GM12878 (cell line): Measurements from ENCODE around the gene SORT1. TPM values are rescaled to one million over a fixed set of nuclear protein-coding genes. Genes with fewer than 3 reads are reported as not detected.

Experiments
- ATAC-seq: fragments of 200-7000 bp; cut with Tn5 transposase; 3 replicates; pipeline ENCODE4 v1.9.1; 2020; ENCODE audit warnings: mild to moderate bottlenecking, moderate library complexity
- BruUV-seq: library from RNA; stranded (reverse); fragments of 400-500 nt; replicated peaks from 2 replicates; lab custom pipeline; 2021; lab: Mats Ljungman, UMichigan
- CTCF ChIA-PET: fragments of 300-600 bp; sonication (Branson Sonifier 250); formaldehyde crosslinking; extraction: SDS; loops from one replicate; lab custom pipeline; 2021; ENCODE audit warnings: inconsistent platforms; lab: Yijun Ruan, JAX
- POLR2A ChIA-PET: fragments of 350-600 bp; formaldehyde crosslinking; extraction: SDS; loops from one replicate; lab custom pipeline; 2021; ENCODE audit warnings: inconsistent platforms; lab: Charles Lee
- RAD21 ChIA-PET: fragments of 300-600 bp; sonication (Branson Sonifier 250); formaldehyde crosslinking; loops from one replicate; lab custom pipeline; 2023; ENCODE audit warnings: antibody characterized with exemption; ENCODE audit not compliant: unreplicated experiment; lab: Charles Lee
- SMC1A ChIA-PET: fragments of 300-600 bp; sonication (Branson Sonifier 250); formaldehyde crosslinking; loops from one replicate; lab custom pipeline; 2023; ENCODE audit not compliant: unreplicated experiment, uncharacterized antibody; lab: Charles Lee
- DNase-seq: peaks from one replicate; pipeline ENCODE4 v3.0.0-alpha.2; 2011; ENCODE audit warnings: low read depth, low spot score
- FAIRE-seq: peaks from 3 replicates; lab custom pipeline; 2011; peaks lifted over from hg19 to GRCh38; lab: Jason Lieb, UNC
- H2AFZ ChIP-seq: 2 replicates; pipeline ENCODE4 v1.6.0; 2011; ENCODE audit warnings: low read depth, low read length, control low read depth; ENCODE audit not compliant: control insufficient read depth
- H3K27ac ChIP-seq: 2 replicates; pipeline ENCODE4 v1.5.1; 2011; ENCODE audit warnings: control low read depth; ENCODE audit not compliant: control insufficient read depth, insufficient read depth
- H3K27me3 ChIP-seq, 2 experiments: replicated peaks in 1 of 2; 2 replicates each; pipeline versions ENCODE4 v1.6.0 to v1.6.1; 2011; ENCODE audit warnings: low read length in 1 of 2; ENCODE audit not compliant: control insufficient read depth in 2 of 2, insufficient read depth in 2 of 2
- H3K36me3 ChIP-seq, 2 experiments: 2 replicates each; pipeline ENCODE4 v1.5.1; 2011; ENCODE audit warnings: low read length in 1 of 2; ENCODE audit not compliant: control insufficient read depth in 2 of 2, insufficient read depth in 2 of 2
- H3K4me1 ChIP-seq: 2 replicates; pipeline ENCODE4 v1.6.1; 2011; ENCODE audit warnings: mild to moderate bottlenecking, low read length, moderate library complexity, mixed read lengths; ENCODE audit not compliant: control insufficient read depth, insufficient read depth
- H3K4me2 ChIP-seq: 2 replicates; pipeline ENCODE4 v1.6.0; 2011; ENCODE audit warnings: control low read depth; ENCODE audit not compliant: control insufficient read depth, insufficient read depth
- H3K4me3 ChIP-seq: fragments of 200-600 bp; sonication (generic); 2 replicates; pipeline ENCODE4 v1.5.1; 2016
- H3K79me2 ChIP-seq: 2 replicates; pipeline ENCODE4 v1.6.0; 2011; ENCODE audit warnings: low read length; ENCODE audit not compliant: control insufficient read depth, insufficient read depth
- H3K9ac ChIP-seq: 2 replicates; pipeline ENCODE4 v1.8.0; 2011; ENCODE audit warnings: low read length, control low read depth, mixed read lengths; ENCODE audit not compliant: control insufficient read depth, insufficient read depth
- H3K9me3 ChIP-seq: replicated peaks from 3 replicates; pipeline ENCODE4 v1.5.1; 2011; ENCODE audit warnings: mild to moderate bottlenecking, low read length; ENCODE audit not compliant: control insufficient read depth, insufficient read depth
- H4K20me1 ChIP-seq: 2 replicates; pipeline ENCODE4 v1.6.0; 2011; ENCODE audit not compliant: control insufficient read depth, insufficient read depth
- CHD4 ChIP-seq: fragments of 200-600 bp; sonication (generic); IDR thresholded peaks from 2 replicates; pipeline ENCODE4 v1.6.1; 2016; ENCODE audit warnings: mild to moderate bottlenecking
- EED ChIP-seq: sonication (generic); IDR thresholded peaks from 2 replicates; pipeline ENCODE4 v1.6.1; 2016; ENCODE audit warnings: antibody characterized with exemption, low read depth
- FOXM1 ChIP-seq: IDR thresholded peaks from 2 replicates; pipeline ENCODE4 v1.6.1; 2012; ENCODE audit warnings: low read depth, mild to moderate bottlenecking, inconsistent platforms, low read length, moderate library complexity
- HDAC2 ChIP-seq: fragments of 200-600 bp; sonication (generic); IDR thresholded peaks from 2 replicates; pipeline ENCODE4 v1.6.1; 2017
- NFYA ChIP-seq: IDR thresholded peaks from 2 replicates; pipeline ENCODE4 v1.6.1; 2011; ENCODE audit warnings: low read depth, mild to moderate bottlenecking, low read length, improper control_type of control experiment, borderline replicate concordance
- SIX5 ChIP-seq: IDR thresholded peaks from 2 replicates; pipeline ENCODE4 v1.6.1; 2011; ENCODE audit warnings: mild to moderate bottlenecking, low read depth, low read length, moderate library complexity; ENCODE audit not compliant: severe bottlenecking
- SPI1 ChIP-seq: IDR thresholded peaks from 2 replicates; pipeline ENCODE4 v1.6.1; 2011; ENCODE audit warnings: low read depth, mild to moderate bottlenecking, low read length, moderate library complexity, borderline replicate concordance; ENCODE audit not compliant: insufficient read depth
- STAT1 ChIP-seq: fragments of 450-650 bp; conservative IDR thresholded peaks from 2 replicates; pipeline ENCODE4 v1.6.1; 2014; ENCODE audit warnings: antibody characterized with exemption, mild to moderate bottlenecking
- WRNIP1 ChIP-seq: IDR thresholded peaks from 2 replicates; pipeline ENCODE4 v1.6.1; 2011; ENCODE audit warnings: low read depth, low read length, improper control_type of control experiment, borderline replicate concordance
- YBX1 ChIP-seq: fragments of 450-650 bp; IDR thresholded peaks from 2 replicates; pipeline ENCODE4 v1.6.1; 2016; ENCODE audit warnings: antibody characterized with exemption
- WGBS: methylation state at CpG from one replicate; pipeline ENCODE4 v1.1.6; 2016; ENCODE audit warnings: low lambda C conversion rate; ENCODE audit not compliant: insufficient replicate concordance, insufficient coverage; ENCODE audit errors: missing lambda C conversion rate; 5-methylcytosine and 5-hydroxymethylcytosine counted together
- in situ Hi-C: fragments of 300-500 bp; cut with MboI; formaldehyde crosslinking; loops from 9 replicates; pipeline ENCODE4 v1.14.3; 2018; ENCODE audit warnings: mixed read lengths
- intact Hi-C: fragments of 100-400 bp; cut with micrococcal nuclease; formaldehyde crosslinking; loops from one replicate; pipeline ENCODE4 v1.14.2; 2022; ENCODE audit not compliant: unreplicated experiment
- polyA plus RNA-seq, 11 experiments: library from polyadenylated mRNA; depleted of rRNA in 4 of 11; unstranded in 6 of 11; stranded (reverse) in 5 of 11; fragments of >200 nt; fragmentation: Nextera tagmentation in 4 of 11; fragmentation: Illumina TruSeq in 1 of 11; extraction: Ambion mirVana in 4 of 11; extraction: Trizol in 1 of 11; gene quantifications; 1 replicate in 1 of 11; 2 replicates in 10 of 11; pipeline versions ENCODE4 v1.2.1 to v1.2.3, GENCODE V29; 2011 to 2016; ENCODE audit warnings: inconsistent platforms in 2 of 11, missing spikeins in 2 of 11, low read depth in 1 of 11
- total RNA-seq, 4 experiments: library from RNA; depleted of rRNA in 3 of 4; stranded (reverse); fragments of >200 nt in 3 of 4; fragmentation: Illumina TruSeq in 1 of 4; extraction: Trizol in 1 of 4; gene quantifications; 2 replicates each; pipeline versions ENCODE4 v1.2.1 to v1.2.3, GENCODE V29; 2013 to 2021
- TF ChIP-seq, protein P1 (sequence below): IDR thresholded peaks from 2 replicates; pipeline ENCODE4 v1.6.1; 2011; ENCODE audit warnings: borderline replicate concordance, low read depth, mild to moderate bottlenecking, moderate library complexity, low read length; ENCODE audit not compliant: insufficient read depth, poor library complexity, severe bottlenecking
- TF ChIP-seq, protein P2 (sequence below): IDR thresholded peaks from 2 replicates; pipeline ENCODE4 v1.6.1; 2011; ENCODE audit warnings: mild to moderate bottlenecking, low read depth, low read length, moderate library complexity; ENCODE audit not compliant: insufficient replicate concordance
- TF ChIP-seq, protein P3 (sequence below): fragments of 450-650 bp; IDR thresholded peaks from 2 replicates; pipeline ENCODE4 v1.6.1; 2017; ENCODE audit warnings: mild to moderate bottlenecking, moderate library complexity
- TF ChIP-seq, protein P4 (sequence below): IDR thresholded peaks from 2 replicates; pipeline ENCODE4 v1.6.1; 2012; ENCODE audit warnings: low read depth, low read length, improper control_type of control experiment

The SORT1 gene
- total and polyA plus RNA-seq, 10 of the 15 experiments (the other 5 are each of a cell fraction or from before 2014, with no cell fraction given): 0.06 to 1.9 (median 0.33) TPM; not detected in 1

DNA sequence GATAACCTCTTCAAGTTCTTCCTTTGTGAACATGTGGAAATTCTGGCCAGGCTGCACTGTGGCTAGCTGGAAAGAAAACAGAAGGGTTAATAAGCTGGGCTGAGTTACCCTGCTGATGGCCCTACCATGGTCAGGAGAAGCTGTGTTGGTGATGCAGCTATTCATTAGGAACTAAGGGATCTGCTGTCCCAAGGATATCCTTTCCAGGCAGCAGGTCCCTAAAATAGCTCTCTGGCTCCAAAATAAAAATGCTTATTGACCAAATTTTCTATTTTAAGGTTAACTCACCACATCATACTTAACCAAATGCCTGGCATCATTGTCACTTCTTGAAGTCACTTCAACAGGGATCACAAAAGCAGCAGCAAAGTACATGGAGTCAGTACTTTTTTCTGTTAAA is 4.3 kb upstream of the SORT1 start (continued):
- TF ChIP-seq, protein P1, sequence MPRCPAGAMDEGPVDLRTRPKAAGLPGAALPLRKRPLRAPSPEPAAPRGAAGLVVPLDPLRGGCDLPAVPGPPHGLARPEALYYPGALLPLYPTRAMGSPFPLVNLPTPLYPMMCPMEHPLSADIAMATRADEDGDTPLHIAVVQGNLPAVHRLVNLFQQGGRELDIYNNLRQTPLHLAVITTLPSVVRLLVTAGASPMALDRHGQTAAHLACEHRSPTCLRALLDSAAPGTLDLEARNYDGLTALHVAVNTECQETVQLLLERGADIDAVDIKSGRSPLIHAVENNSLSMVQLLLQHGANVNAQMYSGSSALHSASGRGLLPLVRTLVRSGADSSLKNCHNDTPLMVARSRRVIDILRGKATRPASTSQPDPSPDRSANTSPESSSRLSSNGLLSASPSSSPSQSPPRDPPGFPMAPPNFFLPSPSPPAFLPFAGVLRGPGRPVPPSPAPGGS: no peak
- TF ChIP-seq SIX5: no peak

DNA sequence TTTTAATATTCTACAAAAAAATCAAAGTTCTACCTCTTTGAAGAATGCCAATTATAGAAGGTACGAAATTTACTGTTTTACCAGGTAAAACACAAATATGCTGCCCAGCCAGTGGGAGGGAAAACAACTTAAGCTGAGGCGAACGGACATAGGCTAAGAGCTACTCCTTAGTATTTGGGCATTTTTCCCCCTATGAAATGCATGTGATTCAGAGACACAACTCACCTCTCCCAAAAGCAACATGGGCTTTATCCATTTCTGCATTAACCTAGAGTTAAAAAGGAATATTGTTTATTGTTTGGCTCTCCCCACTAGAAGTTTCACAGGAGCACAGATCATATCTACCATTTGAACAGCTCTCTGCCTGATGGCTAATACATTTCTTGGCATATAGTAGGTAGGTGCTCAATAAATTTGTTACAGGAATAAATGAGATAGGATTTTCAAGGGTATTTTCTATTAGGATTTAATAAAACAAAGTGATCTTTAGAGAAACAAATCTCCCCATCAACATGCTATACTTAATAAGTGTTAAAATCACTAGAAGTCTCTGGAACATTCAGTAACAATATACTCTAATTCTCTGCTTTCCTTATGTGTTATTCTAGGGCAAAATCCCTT is 2.4 kb upstream of the SORT1 start:
- ChIA-PET RAD21 (interaction anchor here (0.6 to 6.0 kb wide), 10 partner anchors 8 to 199 kb away, joined by 3 to 87 read pairs (median 4); partner anchors contain the start of genes CYB561D1 and PSRC1), SMC1A (interaction anchor here (0.7 to 6.6 kb wide), 20 partner anchors 9 to 236 kb away, joined by 3 to 113 read pairs (median 4); partner anchors contain the start of gene PSRC1), CTCF (interaction anchor here (0.7 to 8.0 kb wide), 28 partner anchors 10 to 201 kb away, joined by 3 to 241 read pairs (median 7); partner anchors contain the start of genes MYBPHL, PSMA5 and PSRC1), POLR2A (interaction anchor here (0.9 kb wide), 1 partner anchor 25 kb away, joined by 4 read pairs; no protein-coding TSS in a partner anchor)
- Histone ChIP-seq H3K27ac (no peak overlapping the region), H3K79me2 (no peaks in the 10 kb centered on the region), H3K4me3 (no peak overlapping the region), H3K27me3 (peaks cover 1 to 4% of the 10 kb centered on the region in 2 experiments; a peak in 3 of 4 replicates), H3K9me3 (no peaks in the 10 kb centered on the region), H2AFZ (no peak overlapping the region), H3K36me3 (peaks cover 2 to 22% of the 10 kb centered on the region in 2 experiments), H3K4me1 (no peaks in the 10 kb centered on the region; the same call in 1 of the 2 replicates), H4K20me1 (no peaks in the 10 kb centered on the region), H3K4me2 (no peak overlapping the region), H3K9ac (no peak overlapping the region)
- DNase-seq (no peak), FAIRE-seq (no peak), ATAC-seq (no peak)
- in situ Hi-C loops (loop anchor here (5.0 kb wide), 1 partner anchor 138 kb away; no protein-coding TSS in a partner anchor), intact Hi-C loops (no loop called here)
- BruUV-seq: no TSS peak
- WGBS: 94% methylated on average over 3 of the region's 3 CpGs
- TF ChIP-seq EED (no peak), STAT1 (no peak), CHD4 (no peak), NFYA (no peak), SPI1 (no peak), FOXM1 (no peak), HDAC2 (no peak), YBX1 (no peak), WRNIP1 (no peak)
- TF ChIP-seq, protein P2, sequence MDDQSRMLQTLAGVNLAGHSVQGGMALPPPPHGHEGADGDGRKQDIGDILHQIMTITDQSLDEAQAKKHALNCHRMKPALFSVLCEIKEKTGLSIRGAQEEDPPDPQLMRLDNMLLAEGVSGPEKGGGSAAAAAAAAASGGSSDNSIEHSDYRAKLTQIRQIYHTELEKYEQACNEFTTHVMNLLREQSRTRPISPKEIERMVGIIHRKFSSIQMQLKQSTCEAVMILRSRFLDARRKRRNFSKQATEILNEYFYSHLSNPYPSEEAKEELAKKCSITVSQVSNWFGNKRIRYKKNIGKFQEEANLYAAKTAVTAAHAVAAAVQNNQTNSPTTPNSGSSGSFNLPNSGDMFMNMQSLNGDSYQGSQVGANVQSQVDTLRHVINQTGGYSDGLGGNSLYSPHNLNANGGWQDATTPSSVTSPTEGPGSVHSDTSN: no peak
- TF ChIP-seq, protein P3, sequence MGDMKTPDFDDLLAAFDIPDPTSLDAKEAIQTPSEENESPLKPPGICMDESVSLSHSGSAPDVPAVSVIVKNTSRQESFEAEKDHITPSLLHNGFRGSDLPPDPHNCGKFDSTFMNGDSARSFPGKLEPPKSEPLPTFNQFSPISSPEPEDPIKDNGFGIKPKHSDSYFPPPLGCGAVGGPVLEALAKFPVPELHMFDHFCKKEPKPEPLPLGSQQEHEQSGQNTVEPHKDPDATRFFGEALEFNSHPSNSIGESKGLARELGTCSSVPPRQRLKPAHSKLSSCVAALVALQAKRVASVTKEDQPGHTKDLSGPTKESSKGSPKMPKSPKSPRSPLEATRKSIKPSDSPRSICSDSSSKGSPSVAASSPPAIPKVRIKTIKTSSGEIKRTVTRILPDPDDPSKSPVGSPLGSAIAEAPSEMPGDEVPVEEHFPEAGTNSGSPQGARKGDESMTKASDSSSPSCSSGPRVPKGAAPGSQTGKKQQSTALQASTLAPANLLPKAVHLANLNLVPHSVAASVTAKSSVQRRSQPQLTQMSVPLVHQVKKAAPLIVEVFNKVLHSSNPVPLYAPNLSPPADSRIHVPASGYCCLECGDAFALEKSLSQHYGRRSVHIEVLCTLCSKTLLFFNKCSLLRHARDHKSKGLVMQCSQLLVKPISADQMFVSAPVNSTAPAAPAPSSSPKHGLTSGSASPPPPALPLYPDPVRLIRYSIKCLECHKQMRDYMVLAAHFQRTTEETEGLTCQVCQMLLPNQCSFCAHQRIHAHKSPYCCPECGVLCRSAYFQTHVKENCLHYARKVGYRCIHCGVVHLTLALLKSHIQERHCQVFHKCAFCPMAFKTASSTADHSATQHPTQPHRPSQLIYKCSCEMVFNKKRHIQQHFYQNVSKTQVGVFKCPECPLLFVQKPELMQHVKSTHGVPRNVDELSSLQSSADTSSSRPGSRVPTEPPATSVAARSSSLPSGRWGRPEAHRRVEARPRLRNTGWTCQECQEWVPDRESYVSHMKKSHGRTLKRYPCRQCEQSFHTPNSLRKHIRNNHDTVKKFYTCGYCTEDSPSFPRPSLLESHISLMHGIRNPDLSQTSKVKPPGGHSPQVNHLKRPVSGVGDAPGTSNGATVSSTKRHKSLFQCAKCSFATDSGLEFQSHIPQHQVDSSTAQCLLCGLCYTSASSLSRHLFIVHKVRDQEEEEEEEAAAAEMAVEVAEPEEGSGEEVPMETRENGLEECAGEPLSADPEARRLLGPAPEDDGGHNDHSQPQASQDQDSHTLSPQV: no peak
- TF ChIP-seq, protein P4, sequence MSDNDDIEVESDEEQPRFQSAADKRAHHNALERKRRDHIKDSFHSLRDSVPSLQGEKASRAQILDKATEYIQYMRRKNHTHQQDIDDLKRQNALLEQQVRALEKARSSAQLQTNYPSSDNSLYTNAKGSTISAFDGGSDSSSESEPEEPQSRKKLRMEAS: no peak
